ENCODE measurements around the gene KIAA1210. TPM values are rescaled to one million over a fixed set of nuclear protein-coding genes. Genes with fewer than 3 reads are reported as not detected.

The KIAA1210 gene
- total and polyA plus RNA-seq, 2 donors from 2014 or later = 0.03 TPM; not detected in 1

DNA sequence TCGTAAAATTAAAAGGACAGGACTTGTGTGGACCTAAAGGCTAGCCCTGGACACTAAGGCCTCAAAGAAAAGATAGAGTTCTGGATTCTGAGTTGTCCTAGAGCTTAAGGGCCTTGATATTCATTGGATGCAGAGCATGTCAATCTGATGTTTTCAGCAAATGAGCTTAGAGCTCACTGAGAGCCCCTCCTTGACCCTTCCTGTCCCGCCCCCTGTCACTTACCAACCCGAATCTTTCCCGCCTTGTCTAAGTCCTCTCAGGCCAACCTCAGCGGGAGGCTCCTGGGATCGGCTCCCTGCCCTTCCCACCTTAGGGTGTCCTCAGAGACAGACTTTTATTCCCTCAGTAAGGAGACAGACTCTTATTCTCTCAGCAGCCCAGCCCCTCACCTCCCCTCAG, 54.9 kb downstream of the KIAA1210 start, which contains the start of gene CT47C1:
CT47C1 (plus strand) TSS at position 250 of the 400 bp plus-strand sequence. CDS start 233 bp downstream, outside the sequence.
- no peak for TF ChIP-seq CTCF (IDR thresholded peaks at IDR 0.05; ENCODE audit: borderline replicate concordance, extremely low read depth, insufficient read depth)
- H3K9ac ChIP-seq (ENCODE audit: low read length in 3 of 3) = no peak within 1 kb of the TSS
- H3K36me3 ChIP-seq (ENCODE audit: control insufficient read depth in 2 of 3, insufficient read depth in 3 of 3, low read length in 3 of 3) = no peaks in the 10 kb centered on the region
- DNase-seq (no peak), FAIRE-seq (no peak)
- H3K27me3 ChIP-seq (ENCODE audit: control insufficient read depth, insufficient read depth, low read length) = no peaks in the 10 kb centered on the region
- intact Hi-C loops (cut with DNase I) = no loop called here
- H3K4me1 ChIP-seq (ENCODE audit: control insufficient read depth in 2 of 3, insufficient read depth in 2 of 3, low read depth in 1 of 3, low read length in 3 of 3) = no peaks in the 10 kb centered on the region
- no peak within 1 kb of the TSS for H3K27ac ChIP-seq (ENCODE audit: low read depth in 2 of 2, low read length in 2 of 2)
- H3K9me3 ChIP-seq (ENCODE audit: control insufficient read depth in 2 of 3, insufficient read depth in 1 of 3, low read length in 3 of 3) = no peaks in the 10 kb centered on the region
- H3K4me3 ChIP-seq (ENCODE audit: low read length in 3 of 3) = no peak within 1 kb of the TSS

- DNase-seq = no peak
- intact Hi-C loops (cut with DNase I) = no loop called here
- no peak for TF ChIP-seq CTCF (IDR thresholded peaks at IDR 0.05; ENCODE audit: borderline replicate concordance, extremely low read depth, insufficient read depth)
- no peaks in the 10 kb centered on the region for H3K4me1 ChIP-seq (ENCODE audit: control insufficient read depth in 2 of 3, insufficient read depth in 2 of 3, low read depth in 1 of 3, low read length in 3 of 3)
- H3K9ac ChIP-seq (ENCODE audit: low read length in 3 of 3) = no peak overlapping the region
- no peak overlapping the region for H3K27ac ChIP-seq (ENCODE audit: low read depth in 2 of 2, low read length in 2 of 2)
- no peaks in the 10 kb centered on the region for H3K9me3 ChIP-seq (ENCODE audit: control insufficient read depth in 2 of 3, insufficient read depth in 1 of 3, low read length in 3 of 3)
- H3K4me3 ChIP-seq (ENCODE audit: low read length in 3 of 3) = no peak overlapping the region
- FAIRE-seq = no peak
- no peaks in the 10 kb centered on the region for H3K36me3 ChIP-seq (ENCODE audit: control insufficient read depth in 2 of 3, insufficient read depth in 3 of 3, low read length in 3 of 3)
- no peaks in the 10 kb centered on the region for H3K27me3 ChIP-seq (ENCODE audit: control insufficient read depth, insufficient read depth, low read length)
Measured at GRCh38 chrX:119071381-119071780, 56.2 kb downstream of the KIAA1210 start.

GRCh38 chrX:119069762-119070161, 57.9 kb downstream of the KIAA1210 start:
- H3K4me1 ChIP-seq (ENCODE audit: control insufficient read depth in 2 of 3, insufficient read depth in 2 of 3, low read depth in 1 of 3, low read length in 3 of 3) = no peaks in the 10 kb centered on the region
- H3K9ac ChIP-seq (ENCODE audit: low read length in 3 of 3) = no peak overlapping the region
- H3K4me3 ChIP-seq (ENCODE audit: low read length in 3 of 3) = no peak overlapping the region
- no peak overlapping the region for H3K27ac ChIP-seq (ENCODE audit: low read depth in 2 of 2, low read length in 2 of 2)
- FAIRE-seq = no peak
- DNase-seq = no peak
- TF ChIP-seq CTCF (IDR thresholded peaks at IDR 0.05; ENCODE audit: borderline replicate concordance, extremely low read depth, insufficient read depth) = no peak
- intact Hi-C loops (cut with DNase I) = loop anchor here (5.0 kb wide), 1 partner anchor 222 kb away; no protein-coding TSS in a partner anchor
- no peaks in the 10 kb centered on the region for H3K27me3 ChIP-seq (ENCODE audit: control insufficient read depth, insufficient read depth, low read length)
- no peaks in the 10 kb centered on the region for H3K9me3 ChIP-seq (ENCODE audit: control insufficient read depth in 2 of 3, insufficient read depth in 1 of 3, low read length in 3 of 3)
- H3K36me3 ChIP-seq (ENCODE audit: control insufficient read depth in 2 of 3, insufficient read depth in 3 of 3, low read length in 3 of 3) = no peaks in the 10 kb centered on the region

DNA sequence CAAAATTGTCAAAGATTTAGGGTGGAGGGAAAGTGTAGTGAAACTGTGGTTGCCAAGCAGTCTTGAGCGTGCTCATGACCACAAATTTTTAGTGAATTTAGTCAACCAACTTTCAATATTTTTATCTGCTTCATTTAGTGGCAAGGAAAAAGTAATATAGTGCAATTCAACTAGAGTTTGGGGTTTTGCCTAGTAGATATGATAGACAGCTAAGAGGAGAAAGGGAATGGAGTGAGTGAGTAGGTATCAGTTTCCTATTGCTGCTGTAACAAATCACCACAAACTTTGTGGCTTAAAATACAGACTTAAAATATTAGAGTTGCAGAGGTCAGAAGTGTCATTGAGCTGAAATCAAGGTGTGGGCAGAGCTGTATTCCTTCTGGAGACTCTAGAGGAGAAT, 58.5 kb downstream of the KIAA1210 start:
- H3K4me1 ChIP-seq (ENCODE audit: control insufficient read depth in 2 of 3, insufficient read depth in 2 of 3, low read depth in 1 of 3, low read length in 3 of 3) = no peaks in the 10 kb centered on the region

More for the DNA sequence above, 58.5 kb downstream of the KIAA1210 start:
- TF ChIP-seq CTCF (IDR thresholded peaks at IDR 0.05; ENCODE audit: borderline replicate concordance, extremely low read depth, insufficient read depth) = no peak
- no peak overlapping the region for H3K27ac ChIP-seq (ENCODE audit: low read depth in 2 of 2, low read length in 2 of 2)
- DNase-seq = no peak
- no peaks in the 10 kb centered on the region for H3K9me3 ChIP-seq (ENCODE audit: control insufficient read depth in 2 of 3, insufficient read depth in 1 of 3, low read length in 3 of 3)
- H3K9ac ChIP-seq (ENCODE audit: low read length in 3 of 3) = no peak overlapping the region
- H3K4me3 ChIP-seq (ENCODE audit: low read length in 3 of 3) = no peak overlapping the region
- FAIRE-seq = no peak
- no peaks in the 10 kb centered on the region for H3K36me3 ChIP-seq (ENCODE audit: control insufficient read depth in 2 of 3, insufficient read depth in 3 of 3, low read length in 3 of 3)
- intact Hi-C loops (cut with DNase I) = loop anchor here (5.0 kb wide), 1 partner anchor 222 kb away; no protein-coding TSS in a partner anchor
- no peaks in the 10 kb centered on the region for H3K27me3 ChIP-seq (ENCODE audit: control insufficient read depth, insufficient read depth, low read length)

Measured in kidney (tissue), 14 donors.